GM12864 (cell line): Measurements from ENCODE around the gene FAM181B.
"Not testable (repeated sequence)": the region's sequence is repeated elsewhere in the genome, so short reads cannot be mapped to it uniquely, and the experiment has no call there.

Experiments used
- DNase-seq: peaks from one replicate; pipeline ENCODE4 v3.0.0-alpha.2; 2011; ENCODE audit warnings: low read depth
- H3K4me3 ChIP-seq: 2 replicates; pipeline ENCODE4 v1.5.1; 2011; ENCODE audit warnings: mild to moderate bottlenecking, low read depth, low read length, control low read depth
- CTCF ChIP-seq: IDR thresholded peaks from 2 replicates; pipeline ENCODE4 v1.5.1; 2011; ENCODE audit warnings: low read depth, mild to moderate bottlenecking, moderate library complexity, low read length, control low read depth, inconsistent platforms; ENCODE audit errors: missing control alignments

FAM181B gene

GRCh38 chr11:82711648-82712047 is 22.0 kb downstream of the FAM181B start:
- no peak for TF ChIP-seq CTCF
- no peak for DNase-seq
- H3K4me3 ChIP-seq: no peak overlapping the region

- no peak for DNase-seq
- no peak for TF ChIP-seq CTCF
Measured at GRCh38 chr11:82703796-82704195, 29.9 kb downstream of the FAM181B start.

GRCh38 chr11:82703226-82703625 is 30.4 kb downstream of the FAM181B start:
- H3K4me3 ChIP-seq: no peak overlapping the region
- no peak for TF ChIP-seq CTCF
- DNase-seq: no peak

More at GRCh38 chr11:82703796-82704195, 29.9 kb downstream of the FAM181B start:
- no peak overlapping the region for H3K4me3 ChIP-seq

- DNase-seq: no peak
- H3K4me3 ChIP-seq: no peak overlapping the region
- TF ChIP-seq CTCF: peak; percentile 65
Measured at GRCh38 chr11:82701847-82702520, 31.7 kb downstream of the FAM181B start.

GRCh38 chr11:82698576-82699352 is 34.9 kb downstream of the FAM181B start:
- no peak for DNase-seq
- H3K4me3 ChIP-seq: no peak overlapping the region
- TF ChIP-seq CTCF: no peak

GRCh38 chr11:82692981-82693380 is 40.7 kb downstream of the FAM181B start:
- TF ChIP-seq CTCF: no peak
- no peak for DNase-seq
- H3K4me3 ChIP-seq: no peak overlapping the region

- H3K4me3 ChIP-seq, DNase-seq: not testable (repeated sequence)
Measured at GRCh38 chr11:82689347-82689746, 44.3 kb downstream of the FAM181B start.
